ENCODE results near the gene UGT1A5.
A peak's percentile ranks its signal among the peaks of the same experiment; 100 is the strongest.
"Not testable (repeated sequence)": the region's sequence is repeated elsewhere in the genome, so short reads cannot be mapped to it uniquely, and the experiment has no call there.

Gene UGT1A5

DNA sequence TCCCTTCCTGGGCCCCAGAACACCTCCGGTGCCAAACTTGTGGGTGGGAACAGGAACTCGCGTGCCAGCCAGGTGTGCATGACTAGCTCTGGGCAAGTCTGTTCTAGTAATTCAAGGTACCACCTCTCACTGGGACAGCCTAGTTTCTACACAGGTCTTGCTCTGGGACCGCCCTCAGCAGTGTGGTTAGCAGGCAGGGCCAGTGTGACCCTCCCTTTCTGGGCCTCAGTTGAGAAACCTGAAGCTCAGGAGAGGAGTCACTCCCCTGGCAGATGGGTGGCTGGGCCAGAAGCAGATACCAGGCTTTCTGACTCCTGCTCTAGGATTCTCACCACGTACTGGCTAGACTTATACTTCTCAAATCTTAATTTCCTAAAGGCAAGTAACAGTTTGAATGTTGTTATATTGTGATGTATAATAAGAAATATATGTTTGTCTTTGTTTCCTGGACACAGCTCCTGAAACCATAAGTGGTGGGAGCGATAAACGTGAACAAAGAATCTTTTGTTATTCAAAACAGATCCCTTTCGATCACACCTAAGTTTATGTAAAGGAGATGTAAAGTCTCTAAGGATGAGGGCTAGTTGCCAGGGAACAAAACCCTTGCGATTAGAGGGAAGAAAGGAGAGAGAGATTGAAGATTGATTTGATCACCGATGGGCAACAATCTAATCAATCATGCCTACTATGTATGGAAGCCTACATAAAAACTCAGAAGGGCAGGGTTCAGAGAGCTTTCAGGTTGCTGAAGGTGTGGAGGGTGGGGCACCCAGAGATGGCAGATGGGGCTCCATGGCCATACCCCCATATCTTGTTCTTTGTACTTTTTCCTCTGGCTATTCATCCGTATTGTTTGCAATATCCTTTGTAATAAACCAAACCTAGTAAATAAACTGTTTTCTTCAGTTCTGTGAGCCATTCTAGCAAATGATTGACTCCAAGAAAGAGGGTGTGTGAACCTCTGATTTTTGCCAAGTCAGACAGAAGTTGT, 21.0 kb upstream of the UGT1A5 start:
- TF ChIP-seq, protein P1, sequence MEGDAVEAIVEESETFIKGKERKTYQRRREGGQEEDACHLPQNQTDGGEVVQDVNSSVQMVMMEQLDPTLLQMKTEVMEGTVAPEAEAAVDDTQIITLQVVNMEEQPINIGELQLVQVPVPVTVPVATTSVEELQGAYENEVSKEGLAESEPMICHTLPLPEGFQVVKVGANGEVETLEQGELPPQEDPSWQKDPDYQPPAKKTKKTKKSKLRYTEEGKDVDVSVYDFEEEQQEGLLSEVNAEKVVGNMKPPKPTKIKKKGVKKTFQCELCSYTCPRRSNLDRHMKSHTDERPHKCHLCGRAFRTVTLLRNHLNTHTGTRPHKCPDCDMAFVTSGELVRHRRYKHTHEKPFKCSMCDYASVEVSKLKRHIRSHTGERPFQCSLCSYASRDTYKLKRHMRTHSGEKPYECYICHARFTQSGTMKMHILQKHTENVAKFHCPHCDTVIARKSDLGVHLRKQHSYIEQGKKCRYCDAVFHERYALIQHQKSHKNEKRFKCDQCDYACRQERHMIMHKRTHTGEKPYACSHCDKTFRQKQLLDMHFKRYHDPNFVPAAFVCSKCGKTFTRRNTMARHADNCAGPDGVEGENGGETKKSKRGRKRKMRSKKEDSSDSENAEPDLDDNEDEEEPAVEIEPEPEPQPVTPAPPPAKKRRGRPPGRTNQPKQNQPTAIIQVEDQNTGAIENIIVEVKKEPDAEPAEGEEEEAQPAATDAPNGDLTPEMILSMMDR (IDR thresholded peaks at IDR 0.05; ENCODE audit: low read depth, low read length): no peak
- no peak for DNase-seq (ENCODE audit: low read depth, low spot score)
- in situ Hi-C loops (cut with HindIII; ENCODE audit: low sequenced_read_pairs): no loop called here
- H3K4me3 ChIP-seq (ENCODE audit: low read depth, low read length): no peak overlapping the region

DNA sequence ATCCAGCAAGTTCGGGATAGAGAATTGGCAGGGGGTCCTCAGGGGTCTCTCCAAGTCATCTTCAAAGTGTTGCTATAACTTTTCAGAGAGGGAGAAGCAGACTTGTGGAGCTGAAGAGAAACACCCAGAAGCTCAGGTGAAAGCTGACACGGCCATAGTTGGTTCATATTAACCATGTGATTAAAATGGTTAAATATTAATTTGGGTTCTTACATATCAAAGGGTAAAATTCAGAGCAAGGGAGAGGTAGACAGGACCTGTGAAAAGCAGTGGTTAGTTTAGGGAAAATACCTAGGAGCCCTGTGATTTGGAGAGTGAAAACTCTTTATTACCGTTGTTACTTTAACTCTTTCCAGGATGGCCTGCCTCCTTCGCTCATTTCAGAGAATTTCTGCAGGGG, 20.1 kb upstream of the UGT1A5 start, which contains the start of gene UGT1A6:
TSS of gene UGT1A6 (plus strand) at position 243 of the 400 bp plus-strand sequence. CDS start at position 358, 115 bp downstream.
- in situ Hi-C loops (cut with HindIII; ENCODE audit: low sequenced_read_pairs): no loop called here
- no peak for DNase-seq (ENCODE audit: low read depth, low spot score)
- TF ChIP-seq, protein P1 (IDR thresholded peaks at IDR 0.05; ENCODE audit: low read depth, low read length): no peak
- no peak within 1 kb of the TSS for H3K4me3 ChIP-seq (ENCODE audit: low read depth, low read length)

DNA sequence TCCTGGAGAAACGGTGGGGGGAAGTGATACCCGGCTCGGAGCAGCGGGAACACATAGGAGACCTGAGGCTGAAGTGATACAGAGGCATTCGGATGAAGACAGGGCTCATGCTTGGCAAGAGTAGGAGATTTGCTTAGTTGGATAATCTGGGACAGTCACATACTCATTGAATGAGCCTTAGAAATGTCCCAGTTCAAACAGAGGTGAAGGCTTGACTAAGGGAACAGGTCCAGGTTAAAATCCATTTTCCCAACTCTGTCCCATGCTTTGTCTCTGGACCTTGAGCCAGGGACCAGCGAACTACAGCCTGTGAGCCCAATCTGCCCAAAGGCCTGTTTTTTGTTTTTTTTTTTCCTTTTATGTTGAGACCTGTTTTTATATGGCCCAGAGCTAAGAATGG, 18.7 kb upstream of the UGT1A5 start:
- no peak overlapping the region for H3K4me3 ChIP-seq (ENCODE audit: low read depth, low read length)
- TF ChIP-seq, protein P1 (IDR thresholded peaks at IDR 0.05; ENCODE audit: low read depth, low read length): no peak
- in situ Hi-C loops (cut with HindIII; ENCODE audit: low sequenced_read_pairs): no loop called here
- DNase-seq (ENCODE audit: low read depth, low spot score): no peak

DNA sequence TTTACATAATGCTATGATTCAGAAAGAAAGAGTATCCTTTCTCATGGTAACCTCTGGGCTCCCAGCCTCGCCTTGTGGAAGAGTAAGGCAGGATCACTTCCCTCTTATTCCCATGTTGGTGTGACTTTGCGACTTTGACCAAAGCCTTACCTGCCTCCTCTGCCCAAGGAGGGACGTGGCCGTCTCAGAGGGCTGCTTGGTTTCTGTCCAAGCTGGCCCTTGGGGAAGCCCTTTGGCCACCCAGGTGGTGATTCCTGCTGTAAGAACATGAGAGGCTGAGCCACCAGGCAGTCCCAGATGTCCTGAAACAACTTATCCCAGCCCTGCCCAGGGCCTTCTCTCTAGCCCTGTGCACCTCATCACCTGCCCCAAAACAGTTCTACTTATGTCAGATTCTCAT, 14.0 kb upstream of the UGT1A5 start:
- TF ChIP-seq, protein P1 (IDR thresholded peaks at IDR 0.05; ENCODE audit: low read depth, low read length): no peak
- no peak for DNase-seq (ENCODE audit: low read depth, low spot score)
- no peak overlapping the region for H3K4me3 ChIP-seq (ENCODE audit: low read depth, low read length)
- in situ Hi-C loops (cut with HindIII; ENCODE audit: low sequenced_read_pairs): no loop called here

DNA sequence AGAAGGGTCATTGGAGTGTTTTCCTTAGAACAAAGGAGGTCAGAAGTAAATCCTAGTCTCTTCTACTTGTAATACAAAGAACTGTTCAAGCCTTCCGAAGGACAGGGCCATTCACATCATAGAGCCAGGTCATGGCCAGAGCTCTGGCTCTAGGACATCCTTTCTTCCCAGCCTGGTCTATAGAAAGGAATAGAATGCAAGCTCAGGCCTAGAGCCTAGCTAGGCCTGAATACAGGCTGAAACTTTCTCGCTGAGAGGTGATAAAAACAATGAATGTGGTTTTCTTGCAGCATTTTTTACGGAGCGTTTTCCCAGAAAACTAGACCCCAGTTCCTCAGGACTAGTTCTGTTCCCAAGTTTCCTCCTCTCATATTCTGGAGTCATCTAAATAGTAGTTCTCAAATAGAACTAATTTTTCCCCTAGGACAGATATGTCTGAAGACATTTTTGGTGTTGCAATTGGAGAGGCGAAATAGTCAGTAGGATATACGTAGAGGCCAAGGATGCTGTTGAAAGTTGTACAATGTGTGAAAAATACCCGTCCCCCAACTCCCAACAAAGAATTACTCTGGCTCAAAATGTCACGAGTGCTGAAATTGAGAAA, 13.2 kb upstream of the UGT1A5 start:
- TF ChIP-seq, protein P1 (IDR thresholded peaks at IDR 0.05; ENCODE audit: low read depth, low read length): no peak
- in situ Hi-C loops (cut with HindIII; ENCODE audit: low sequenced_read_pairs): no loop called here
- DNase-seq (ENCODE audit: low read depth, low spot score): no peak
- no peak overlapping the region for H3K4me3 ChIP-seq (ENCODE audit: low read depth, low read length)

DNA sequence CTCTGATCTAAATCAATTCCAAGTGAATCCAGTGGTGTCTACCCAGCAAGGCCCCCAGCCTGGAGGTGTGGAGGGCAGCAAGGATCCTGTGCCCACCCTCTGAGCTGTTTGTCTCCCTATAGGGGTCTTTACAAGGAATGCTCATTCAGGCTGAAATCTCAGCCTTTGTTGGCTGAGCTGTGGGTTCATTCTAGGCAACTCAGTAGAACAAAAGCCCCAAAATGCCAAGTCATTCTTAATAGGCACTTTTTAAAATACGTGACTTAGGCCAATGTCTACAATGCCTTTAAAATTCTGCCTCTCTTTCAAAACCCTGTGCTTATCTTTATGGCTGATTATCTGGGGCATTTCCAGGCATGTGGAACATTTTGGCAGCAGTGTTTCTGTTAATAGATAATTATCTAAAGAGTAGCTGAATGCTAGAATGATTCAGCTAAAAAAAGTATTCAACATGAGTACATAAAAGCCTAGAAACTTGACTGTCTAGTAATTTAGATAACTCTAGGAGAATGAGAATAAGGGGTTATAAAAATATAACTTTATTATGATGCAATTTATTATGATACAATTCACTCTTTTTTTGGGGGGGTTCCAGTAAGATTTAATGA, 12.6 kb upstream of the UGT1A5 start:
- TF ChIP-seq, protein P1 (IDR thresholded peaks at IDR 0.05; ENCODE audit: low read depth, low read length): no peak
- DNase-seq (ENCODE audit: low read depth, low spot score): peak; percentile 57
- H3K4me3 ChIP-seq (ENCODE audit: low read depth, low read length): no peak overlapping the region
- in situ Hi-C loops (cut with HindIII; ENCODE audit: low sequenced_read_pairs): no loop called here

DNA sequence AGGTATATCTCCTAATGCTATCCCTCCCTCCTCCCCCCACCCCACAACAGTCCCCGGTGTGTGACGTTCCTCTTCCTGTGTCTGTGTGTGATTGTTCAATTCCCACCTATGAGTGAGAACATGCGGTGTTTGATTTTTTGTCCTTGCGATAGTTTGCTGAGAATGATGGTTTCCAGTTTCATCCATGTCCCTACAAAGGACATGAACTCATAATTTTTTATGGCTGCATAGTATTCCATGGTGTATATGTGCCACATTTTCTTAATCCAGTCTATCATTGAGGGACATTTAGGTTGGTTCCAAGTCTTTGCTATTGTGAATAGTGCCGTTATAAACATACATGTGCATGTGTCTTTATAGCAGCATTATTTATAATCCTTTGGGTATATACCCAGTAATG, 11.9 kb upstream of the UGT1A5 start:
- in situ Hi-C loops (cut with HindIII; ENCODE audit: low sequenced_read_pairs); H3K4me3 ChIP-seq (ENCODE audit: low read depth, low read length); DNase-seq (ENCODE audit: low read depth, low spot score): not testable (repeated sequence)

Data from astrocyte of the spinal cord (primary cell).